ENCODE data around the gene HOXB9.

GRCh38 chr17:48649741-48650140 lies 23.6 kb upstream of the HOXB9 start:
- no peak for TF ChIP-seq PKNOX1 (IDR thresholded peaks at IDR 0.05)
- no peak for TF ChIP-seq ELF4 (IDR thresholded peaks at IDR 0.05)
- TF ChIP-seq SUZ12 (IDR thresholded peaks at IDR 0.05): no peak
- no peak for TF ChIP-seq ARNT (IDR thresholded peaks at IDR 0.05)
- no peak for TF ChIP-seq FOXM1 (IDR thresholded peaks at IDR 0.05; ENCODE audit: borderline replicate concordance)
- no peak for TF ChIP-seq SP1 (IDR thresholded peaks at IDR 0.05)
- no peak for TF ChIP-seq BHLHE40 (IDR thresholded peaks at IDR 0.05; ENCODE audit: borderline replicate concordance)
- no peak for TF ChIP-seq HDGF (IDR thresholded peaks at IDR 0.05; ENCODE audit: borderline replicate concordance)
